GM12878 (cell line): ENCODE measurements around the gene CHRM1. TPM values are rescaled to one million over a fixed set of nuclear protein-coding genes. Genes with fewer than 3 reads are reported as not detected.
"Not testable (repeated sequence)": the region's sequence is repeated elsewhere in the genome, so short reads cannot be mapped to it uniquely, and the experiment has no call there.

Source experiments
- ATAC-seq: fragments of 200-7000 bp; cut with Tn5 transposase; 3 replicates; pipeline ENCODE4 v1.9.1; 2020; ENCODE audit warnings: mild to moderate bottlenecking, moderate library complexity
- BruUV-seq: library from RNA; stranded (reverse); fragments of 400-500 nt; replicated peaks from 2 replicates; lab custom pipeline; 2021; lab: Mats Ljungman, UMichigan
- CTCF ChIA-PET: fragments of 300-600 bp; sonication (Branson Sonifier 250); formaldehyde crosslinking; extraction: SDS; loops from one replicate; lab custom pipeline; 2021; ENCODE audit warnings: inconsistent platforms; lab: Yijun Ruan, JAX
- POLR2A ChIA-PET: fragments of 350-600 bp; formaldehyde crosslinking; extraction: SDS; loops from one replicate; lab custom pipeline; 2021; ENCODE audit warnings: inconsistent platforms; lab: Charles Lee
- RAD21 ChIA-PET: fragments of 300-600 bp; sonication (Branson Sonifier 250); formaldehyde crosslinking; loops from one replicate; lab custom pipeline; 2023; ENCODE audit warnings: antibody characterized with exemption; ENCODE audit not compliant: unreplicated experiment; lab: Charles Lee
- SMC1A ChIA-PET: fragments of 300-600 bp; sonication (Branson Sonifier 250); formaldehyde crosslinking; loops from one replicate; lab custom pipeline; 2023; ENCODE audit not compliant: unreplicated experiment, uncharacterized antibody; lab: Charles Lee
- DNase-seq: peaks from one replicate; pipeline ENCODE4 v3.0.0-alpha.2; 2011; ENCODE audit warnings: low read depth, low spot score
- FAIRE-seq: peaks from 3 replicates; lab custom pipeline; 2011; peaks lifted over from hg19 to GRCh38; lab: Jason Lieb, UNC
- H2AFZ ChIP-seq: 2 replicates; pipeline ENCODE4 v1.6.0; 2011; ENCODE audit warnings: low read depth, low read length, control low read depth; ENCODE audit not compliant: control insufficient read depth
- H3K27ac ChIP-seq: 2 replicates; pipeline ENCODE4 v1.5.1; 2011; ENCODE audit warnings: control low read depth; ENCODE audit not compliant: control insufficient read depth, insufficient read depth
- H3K27me3 ChIP-seq, 2 experiments: replicated peaks in 1 of 2; 2 replicates each; pipeline versions ENCODE4 v1.6.0 to v1.6.1; 2011; ENCODE audit warnings: low read length in 1 of 2; ENCODE audit not compliant: control insufficient read depth in 2 of 2, insufficient read depth in 2 of 2
- H3K36me3 ChIP-seq, 2 experiments: 2 replicates each; pipeline ENCODE4 v1.5.1; 2011; ENCODE audit warnings: low read length in 1 of 2; ENCODE audit not compliant: control insufficient read depth in 2 of 2, insufficient read depth in 2 of 2
- H3K4me1 ChIP-seq: 2 replicates; pipeline ENCODE4 v1.6.1; 2011; ENCODE audit warnings: mild to moderate bottlenecking, low read length, moderate library complexity, mixed read lengths; ENCODE audit not compliant: control insufficient read depth, insufficient read depth
- H3K4me2 ChIP-seq: 2 replicates; pipeline ENCODE4 v1.6.0; 2011; ENCODE audit warnings: control low read depth; ENCODE audit not compliant: control insufficient read depth, insufficient read depth
- H3K4me3 ChIP-seq: fragments of 200-600 bp; sonication (generic); 2 replicates; pipeline ENCODE4 v1.5.1; 2016
- H3K79me2 ChIP-seq: 2 replicates; pipeline ENCODE4 v1.6.0; 2011; ENCODE audit warnings: low read length; ENCODE audit not compliant: control insufficient read depth, insufficient read depth
- H3K9ac ChIP-seq: 2 replicates; pipeline ENCODE4 v1.8.0; 2011; ENCODE audit warnings: low read length, control low read depth, mixed read lengths; ENCODE audit not compliant: control insufficient read depth, insufficient read depth
- H3K9me3 ChIP-seq: replicated peaks from 3 replicates; pipeline ENCODE4 v1.5.1; 2011; ENCODE audit warnings: mild to moderate bottlenecking, low read length; ENCODE audit not compliant: control insufficient read depth, insufficient read depth
- H4K20me1 ChIP-seq: 2 replicates; pipeline ENCODE4 v1.6.0; 2011; ENCODE audit not compliant: control insufficient read depth, insufficient read depth
- IKZF2 ChIP-seq, 2 experiments: fragments of 450-650 bp; IDR thresholded peaks; 2 replicates each; pipeline ENCODE4 v1.6.1; 2017; ENCODE audit warnings: mild to moderate bottlenecking in 2 of 2, moderate library complexity in 2 of 2
- PAX5 ChIP-seq: IDR thresholded peaks from 2 replicates; pipeline ENCODE4 v1.6.1; 2011; ENCODE audit warnings: low read depth, low read length, borderline replicate concordance
- WGBS: methylation state at CpG from one replicate; pipeline ENCODE4 v1.1.6; 2016; ENCODE audit warnings: low lambda C conversion rate; ENCODE audit not compliant: insufficient replicate concordance, insufficient coverage; ENCODE audit errors: missing lambda C conversion rate; 5-methylcytosine and 5-hydroxymethylcytosine counted together
- in situ Hi-C: fragments of 300-500 bp; cut with MboI; formaldehyde crosslinking; loops from 9 replicates; pipeline ENCODE4 v1.14.3; 2018; ENCODE audit warnings: mixed read lengths
- intact Hi-C: fragments of 100-400 bp; cut with micrococcal nuclease; formaldehyde crosslinking; loops from one replicate; pipeline ENCODE4 v1.14.2; 2022; ENCODE audit not compliant: unreplicated experiment
- polyA plus RNA-seq, 11 experiments: library from polyadenylated mRNA; depleted of rRNA in 4 of 11; unstranded in 6 of 11; stranded (reverse) in 5 of 11; fragments of >200 nt; fragmentation: Nextera tagmentation in 4 of 11; fragmentation: Illumina TruSeq in 1 of 11; extraction: Ambion mirVana in 4 of 11; extraction: Trizol in 1 of 11; gene quantifications; 1 replicate in 1 of 11; 2 replicates in 10 of 11; pipeline versions ENCODE4 v1.2.1 to v1.2.3, GENCODE V29; 2011 to 2016; ENCODE audit warnings: inconsistent platforms in 2 of 11, missing spikeins in 2 of 11, low read depth in 1 of 11
- total RNA-seq, 4 experiments: library from RNA; depleted of rRNA in 3 of 4; stranded (reverse); fragments of >200 nt in 3 of 4; fragmentation: Illumina TruSeq in 1 of 4; extraction: Trizol in 1 of 4; gene quantifications; 2 replicates each; pipeline versions ENCODE4 v1.2.1 to v1.2.3, GENCODE V29; 2013 to 2021

Gene CHRM1
- total and polyA plus RNA-seq, 10 of the 15 experiments (the other 5 are each of a cell fraction or from before 2014, with no cell fraction given), result not detected

DNA sequence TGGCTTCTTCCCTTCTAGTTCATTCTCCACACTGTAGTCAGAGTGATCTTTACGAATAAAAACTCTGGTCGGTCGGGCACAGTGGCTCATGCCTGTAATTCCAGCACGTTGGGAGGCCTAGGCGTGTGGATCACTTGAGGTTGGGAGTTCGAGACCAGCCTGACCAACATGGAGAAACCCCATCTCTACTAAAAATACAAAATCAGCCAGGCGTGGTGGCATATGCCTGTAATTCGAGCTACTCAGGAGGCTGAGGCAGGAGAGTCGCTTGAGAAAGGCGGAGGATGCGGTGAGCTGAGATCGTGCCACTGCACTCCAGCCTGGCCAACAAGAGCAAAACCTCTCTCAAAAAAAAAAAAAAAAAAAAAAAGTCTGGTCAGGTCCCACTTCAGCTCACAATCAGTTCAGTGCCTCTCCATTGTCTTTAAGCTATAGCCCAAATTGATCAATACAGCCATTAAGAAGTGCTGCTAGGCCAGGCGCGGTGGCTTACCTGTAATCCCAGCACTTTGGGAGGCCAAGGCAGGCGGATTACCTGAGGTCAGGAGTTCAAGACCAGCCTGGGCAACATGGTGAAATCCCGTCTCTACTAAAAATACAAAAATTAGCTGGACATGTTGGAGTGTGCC lies 59.5 kb downstream of the CHRM1 start:
- not testable (repeated sequence) for H3K4me3 ChIP-seq, H3K27me3 ChIP-seq, FAIRE-seq, H4K20me1 ChIP-seq, H3K36me3 ChIP-seq, H3K9me3 ChIP-seq, H2AFZ ChIP-seq, BruUV-seq, DNase-seq
- RAD21 ChIA-PET, result interaction anchor here (0.6 to 3.9 kb wide), 17 partner anchors 10 to 954 kb away, joined by 3 to 57 read pairs (median 3); partner anchors contain the start of genes SLC3A2, STX5, TEX54 and TMEM179B
- in situ Hi-C loops (loop anchor here (10.0 kb wide), 1 partner anchor 437 kb away; no protein-coding TSS in a partner anchor), intact Hi-C loops (loop anchor here (1.0 to 10.0 kb wide), 5 partner anchors 75 to 467 kb away; partner anchors contain the start of genes LBHD1, TUT1 and UQCC3)
- H3K4me2 ChIP-seq, result peak overlapping the region; percentile 93
- 26% methylated on average over 12 of the region's 16 CpGs for WGBS
- peaks cover 86% of the 10 kb centered on the region for H3K79me2 ChIP-seq
- POLR2A ChIA-PET, result interaction anchor here (0.5 to 4.1 kb wide), 21 partner anchors 9 to 240 kb away, joined by 3 to 44 read pairs (median 5); partner anchors contain the start of genes C11orf98, CSKMT, HNRNPUL2 and NXF1
- peak overlapping the region; percentile 61 for H3K27ac ChIP-seq
- SMC1A ChIA-PET, result interaction anchor here (0.6 to 3.5 kb wide), 28 partner anchors 8 to 896 kb away, joined by 3 to 33 read pairs (median 4); partner anchors contain the start of genes C11orf98, CSKMT, LBHD1 and SLC3A2
- H3K9ac ChIP-seq, result peak overlapping the region; percentile 52; the same call in 1 of the 2 replicates
- CTCF ChIA-PET, result interaction anchor here (0.6 to 8.0 kb wide), 27 partner anchors 8 to 467 kb away, joined by 3 to 131 read pairs (median 6); partner anchors contain the start of genes POLR2G, SLC3A2, TAF6L and TEX54
- peaks cover 23% of the 10 kb centered on the region for H3K4me1 ChIP-seq
- ATAC-seq, result peak; percentile 19
- TF ChIP-seq IKZF2 (IDR thresholded peaks at IDR 0.05) (0 out of 4 replicates have a peak, but pooled peaks of 1 of the 2 experiments have one; percentile 5), PAX5 (peak; percentile 56; the same call in 1 of the 2 replicates)
